ENCODE measurements around the gene PPL.

PPL gene

DNA sequence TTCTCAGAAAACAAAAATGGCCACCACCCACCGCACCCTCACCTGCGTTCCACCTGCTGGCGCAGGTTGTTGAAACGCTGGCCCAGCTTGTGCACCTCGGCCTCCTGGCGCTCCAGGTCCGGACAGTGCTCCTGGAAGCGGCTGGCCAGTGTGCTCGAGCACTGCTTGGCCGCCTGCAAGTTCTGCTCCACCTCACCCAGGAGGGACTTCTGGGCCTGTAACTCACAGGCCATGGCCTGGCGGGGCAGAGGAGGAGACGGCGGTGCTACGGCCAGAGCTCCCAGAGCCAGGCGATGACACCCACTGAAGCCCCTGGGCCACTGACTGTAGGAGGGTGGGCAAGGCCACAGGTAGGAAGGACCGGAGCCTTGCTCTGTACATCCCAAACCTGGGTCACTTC is 46.3 kb downstream of the PPL start:
- TF ChIP-seq, protein P1, sequence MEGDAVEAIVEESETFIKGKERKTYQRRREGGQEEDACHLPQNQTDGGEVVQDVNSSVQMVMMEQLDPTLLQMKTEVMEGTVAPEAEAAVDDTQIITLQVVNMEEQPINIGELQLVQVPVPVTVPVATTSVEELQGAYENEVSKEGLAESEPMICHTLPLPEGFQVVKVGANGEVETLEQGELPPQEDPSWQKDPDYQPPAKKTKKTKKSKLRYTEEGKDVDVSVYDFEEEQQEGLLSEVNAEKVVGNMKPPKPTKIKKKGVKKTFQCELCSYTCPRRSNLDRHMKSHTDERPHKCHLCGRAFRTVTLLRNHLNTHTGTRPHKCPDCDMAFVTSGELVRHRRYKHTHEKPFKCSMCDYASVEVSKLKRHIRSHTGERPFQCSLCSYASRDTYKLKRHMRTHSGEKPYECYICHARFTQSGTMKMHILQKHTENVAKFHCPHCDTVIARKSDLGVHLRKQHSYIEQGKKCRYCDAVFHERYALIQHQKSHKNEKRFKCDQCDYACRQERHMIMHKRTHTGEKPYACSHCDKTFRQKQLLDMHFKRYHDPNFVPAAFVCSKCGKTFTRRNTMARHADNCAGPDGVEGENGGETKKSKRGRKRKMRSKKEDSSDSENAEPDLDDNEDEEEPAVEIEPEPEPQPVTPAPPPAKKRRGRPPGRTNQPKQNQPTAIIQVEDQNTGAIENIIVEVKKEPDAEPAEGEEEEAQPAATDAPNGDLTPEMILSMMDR (conservative IDR thresholded peaks at IDR 0.05; ENCODE audit: control insufficient read depth, insufficient read depth, low read depth, low read length) = no peak
- no peak for DNase-seq (ENCODE audit: low read depth)
- H3K4me3 ChIP-seq (ENCODE audit: control insufficient read depth, low read depth, low read length) = no peak overlapping the region

DNA sequence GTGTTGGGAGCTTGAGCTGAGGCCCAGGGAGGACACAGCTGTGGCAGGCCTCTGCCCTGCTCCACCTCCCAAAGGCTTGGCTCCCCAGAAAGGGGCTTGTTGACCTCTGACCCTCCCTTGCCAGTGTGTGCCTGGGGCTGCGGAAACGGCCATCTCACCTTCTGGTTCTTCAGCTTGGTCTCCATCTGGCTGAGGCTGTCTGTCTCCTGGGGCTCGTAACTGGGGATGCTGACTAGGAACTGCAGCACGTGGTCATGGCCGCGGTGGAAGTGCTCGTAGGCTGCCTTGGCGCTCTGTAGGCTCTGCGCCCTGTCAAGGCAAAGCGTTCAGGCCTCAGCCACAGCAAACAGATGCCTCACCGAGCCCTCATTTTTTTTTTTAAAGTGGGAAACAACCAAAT is 46.9 kb downstream of the PPL start:
- TF ChIP-seq, protein P1 (conservative IDR thresholded peaks at IDR 0.05; ENCODE audit: control insufficient read depth, insufficient read depth, low read depth, low read length) = no peak
- no peak for DNase-seq (ENCODE audit: low read depth)
- H3K4me3 ChIP-seq (ENCODE audit: control insufficient read depth, low read depth, low read length) = no peak overlapping the region

DNA sequence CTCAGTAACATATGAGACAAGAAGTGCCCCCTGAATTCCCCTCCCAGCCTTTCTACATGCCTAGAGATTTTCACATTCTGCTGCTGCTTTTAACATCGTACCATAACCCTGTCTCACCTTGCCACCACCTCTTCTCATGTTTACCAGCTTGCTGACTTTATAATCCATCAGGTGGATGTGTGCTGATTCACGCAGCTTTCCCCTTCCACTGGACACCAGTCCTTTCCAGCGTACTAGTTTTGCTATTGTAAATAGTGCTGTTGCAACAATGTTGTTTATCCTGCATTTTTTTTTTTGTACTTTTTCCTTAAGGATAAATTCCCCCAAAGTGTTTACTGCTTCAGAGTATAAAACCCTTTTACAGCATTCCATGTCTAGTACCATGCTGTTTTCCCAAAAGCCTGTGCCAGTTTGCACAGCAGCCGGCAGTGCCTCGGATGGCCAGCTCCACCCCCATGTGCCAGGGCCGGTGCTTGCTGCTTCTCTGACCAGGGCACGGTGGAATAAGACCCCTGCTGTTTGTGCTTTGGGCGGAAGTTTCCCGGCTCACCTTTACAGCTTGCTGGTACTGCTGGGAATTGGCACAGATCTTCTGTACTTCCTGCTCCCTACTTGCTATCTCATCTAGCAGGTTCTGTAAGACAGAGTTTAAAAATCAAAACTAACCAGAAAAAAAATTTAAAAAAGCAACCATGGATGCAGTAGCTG is 48.4 kb downstream of the PPL start:
- no peak for DNase-seq (ENCODE audit: low read depth)
- no peak overlapping the region for H3K4me3 ChIP-seq (ENCODE audit: control insufficient read depth, low read depth, low read length)
- TF ChIP-seq, protein P1 (conservative IDR thresholded peaks at IDR 0.05; ENCODE audit: control insufficient read depth, insufficient read depth, low read depth, low read length) = no peak

DNA sequence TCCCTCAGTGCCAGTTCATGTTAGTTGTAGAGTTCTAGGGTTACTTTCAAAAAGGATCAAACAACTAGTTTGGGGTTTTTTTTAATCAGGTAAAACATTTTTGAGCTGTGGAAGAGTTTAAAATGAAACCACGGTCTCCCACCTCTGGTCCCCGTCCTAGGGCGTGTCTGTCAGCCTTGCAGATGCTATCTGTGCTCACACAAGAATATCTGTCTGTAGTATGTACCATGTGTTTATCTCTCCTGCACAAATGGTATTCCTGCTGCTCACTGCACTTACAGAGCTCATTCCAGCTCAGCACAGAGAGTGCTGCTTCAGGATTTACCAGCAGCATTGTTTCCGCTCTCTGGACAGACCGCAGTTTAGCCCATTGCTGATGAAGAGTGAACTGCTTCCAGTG is 50.8 kb downstream of the PPL start:
- no peak for DNase-seq (ENCODE audit: low read depth)
- H3K4me3 ChIP-seq (ENCODE audit: control insufficient read depth, low read depth, low read length) = no peak overlapping the region
- TF ChIP-seq, protein P1 (conservative IDR thresholded peaks at IDR 0.05; ENCODE audit: control insufficient read depth, insufficient read depth, low read depth, low read length) = no peak

DNA sequence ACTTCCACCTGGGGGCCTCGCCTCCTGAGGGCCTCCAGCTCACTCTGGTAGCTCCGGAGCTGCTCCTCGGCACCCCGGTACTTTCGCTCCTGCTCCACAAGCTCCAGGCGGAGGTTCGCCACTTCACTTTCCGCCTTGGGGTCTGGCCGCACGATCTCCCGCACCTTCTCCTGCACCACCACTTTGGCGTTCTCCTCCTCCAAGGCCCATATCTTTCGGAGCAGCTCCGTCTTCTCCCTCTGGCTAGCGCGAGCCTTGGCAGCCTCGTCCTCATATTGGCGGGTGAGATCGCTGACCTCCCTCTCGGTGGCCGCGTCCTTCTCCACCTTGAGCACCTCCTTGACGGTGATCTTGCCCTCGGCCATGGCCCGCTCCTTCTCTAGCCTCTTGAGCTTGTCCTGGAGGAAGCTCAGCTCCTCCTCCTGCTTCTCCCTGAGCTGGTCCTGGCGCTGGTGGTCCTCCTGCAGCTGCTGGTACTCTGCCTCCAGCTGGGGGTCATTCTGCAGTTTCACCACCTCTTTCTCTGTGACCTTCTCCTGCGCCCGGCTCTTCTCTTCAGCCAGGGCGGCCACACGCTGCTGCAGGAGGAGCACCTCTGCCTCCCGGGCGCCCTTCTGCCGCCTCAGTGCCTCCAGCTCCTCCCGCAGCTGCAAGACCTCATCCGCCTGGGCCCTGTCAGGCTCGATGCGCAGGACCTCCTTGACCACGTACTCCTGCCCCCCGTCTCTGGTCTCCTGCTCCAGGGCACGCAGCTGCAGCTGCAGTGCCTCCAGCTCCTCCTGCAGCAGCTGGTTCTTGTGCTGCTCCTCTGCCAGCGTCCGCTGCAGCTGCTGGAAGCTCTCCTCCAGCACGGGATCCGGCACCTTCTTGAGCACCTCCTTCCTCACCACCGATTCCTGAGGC is 51.7 kb downstream of the PPL start:
- no peak for DNase-seq (ENCODE audit: low read depth)
- no peak overlapping the region for H3K4me3 ChIP-seq (ENCODE audit: control insufficient read depth, low read depth, low read length)
- TF ChIP-seq, protein P1 (conservative IDR thresholded peaks at IDR 0.05; ENCODE audit: control insufficient read depth, insufficient read depth, low read depth, low read length) = no peak

DNA sequence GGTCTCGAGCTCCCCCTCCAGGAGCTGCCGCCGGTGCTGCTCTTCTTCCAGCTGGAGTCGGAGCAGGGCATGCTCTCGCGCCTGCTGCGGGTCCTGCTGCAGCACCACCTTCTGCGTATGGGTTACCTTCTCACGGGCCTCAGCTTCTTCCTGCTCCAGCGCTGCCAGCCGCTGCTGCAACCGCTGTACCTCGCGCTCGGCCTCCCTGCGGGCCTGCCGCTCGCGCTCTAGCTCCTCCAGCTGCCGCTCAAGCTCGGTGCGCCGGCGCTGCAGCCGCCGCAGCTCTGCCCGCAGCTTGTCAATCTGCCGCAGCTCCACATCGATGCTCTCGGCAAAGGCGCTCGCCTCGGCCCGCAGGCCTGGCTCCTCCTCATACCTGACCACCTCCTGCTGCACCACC is 52.7 kb downstream of the PPL start:
- DNase-seq (ENCODE audit: low read depth) = no peak
- TF ChIP-seq, protein P1 (conservative IDR thresholded peaks at IDR 0.05; ENCODE audit: control insufficient read depth, insufficient read depth, low read depth, low read length) = no peak

More for the DNA sequence above, 52.7 kb downstream of the PPL start:
- H3K4me3 ChIP-seq (ENCODE audit: control insufficient read depth, low read depth, low read length) = no peak overlapping the region

All from fibroblast of mammary gland (primary cell).